GM19099 (cell line): Measurements from ENCODE around the gene RUNX2.

ENCODE experiments used
- POLR2A ChIP-seq: IDR thresholded peaks from 3 replicates; pipeline ENCODE4 v1.6.1; 2011; ENCODE audit warnings: low read depth; ENCODE audit not compliant: insufficient read length; ENCODE audit errors: extremely low read depth

Gene RUNX2

DNA sequence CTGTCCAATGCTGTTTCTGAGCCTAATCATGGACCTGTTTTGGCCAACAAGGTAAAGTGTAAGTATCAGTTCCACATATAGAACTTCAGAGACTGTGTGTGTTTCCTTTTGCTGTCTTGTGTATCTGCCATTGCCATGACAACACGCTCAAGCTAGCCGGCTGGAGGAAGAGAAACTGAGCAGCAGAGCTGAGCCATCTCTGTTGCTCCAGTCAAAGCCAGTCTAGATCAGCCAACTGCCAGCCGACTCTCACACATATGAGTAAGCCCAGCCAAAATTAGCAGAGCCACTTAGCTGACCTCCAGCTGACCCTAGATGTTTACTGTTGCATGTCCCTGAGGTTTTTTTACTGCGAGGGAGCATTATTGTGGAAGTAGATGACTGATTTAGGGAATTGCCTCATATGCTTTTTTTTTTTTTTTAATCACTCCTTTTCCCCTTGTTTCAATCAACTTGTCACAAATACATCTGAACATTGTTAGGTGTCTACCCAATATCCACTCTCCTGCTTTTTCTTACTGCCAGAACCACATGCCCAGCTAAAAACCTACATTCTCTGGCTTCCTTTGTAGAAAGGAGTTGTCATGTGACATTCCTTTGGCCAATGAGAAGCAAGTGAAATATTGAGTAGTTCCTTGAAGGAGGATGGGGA is 353.9 kb downstream of the RUNX2 start:
- TF ChIP-seq POLR2A, result no peak

DNA sequence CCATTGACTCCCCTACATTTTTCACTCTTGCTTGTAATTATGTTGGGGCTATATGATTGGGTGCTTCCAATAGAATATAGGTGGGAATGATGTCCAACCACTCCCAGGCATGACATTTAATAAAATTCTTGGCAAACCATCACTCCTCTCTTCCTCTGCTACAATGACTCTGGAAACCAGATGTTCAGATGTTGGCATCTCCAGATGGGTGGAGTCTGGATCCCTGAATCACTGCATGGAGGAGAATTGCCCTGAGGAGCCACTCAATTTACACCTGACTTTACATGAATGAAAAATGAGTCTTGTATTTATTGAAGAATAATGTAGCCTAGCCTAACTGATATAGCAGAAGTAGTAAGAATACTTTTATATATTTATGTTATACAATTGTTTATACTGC is 356.3 kb downstream of the RUNX2 start:
- no peak for TF ChIP-seq POLR2A

GRCh38 chr6:45685076-45685475 is 356.9 kb downstream of the RUNX2 start:
- TF ChIP-seq POLR2A, result no peak

DNA sequence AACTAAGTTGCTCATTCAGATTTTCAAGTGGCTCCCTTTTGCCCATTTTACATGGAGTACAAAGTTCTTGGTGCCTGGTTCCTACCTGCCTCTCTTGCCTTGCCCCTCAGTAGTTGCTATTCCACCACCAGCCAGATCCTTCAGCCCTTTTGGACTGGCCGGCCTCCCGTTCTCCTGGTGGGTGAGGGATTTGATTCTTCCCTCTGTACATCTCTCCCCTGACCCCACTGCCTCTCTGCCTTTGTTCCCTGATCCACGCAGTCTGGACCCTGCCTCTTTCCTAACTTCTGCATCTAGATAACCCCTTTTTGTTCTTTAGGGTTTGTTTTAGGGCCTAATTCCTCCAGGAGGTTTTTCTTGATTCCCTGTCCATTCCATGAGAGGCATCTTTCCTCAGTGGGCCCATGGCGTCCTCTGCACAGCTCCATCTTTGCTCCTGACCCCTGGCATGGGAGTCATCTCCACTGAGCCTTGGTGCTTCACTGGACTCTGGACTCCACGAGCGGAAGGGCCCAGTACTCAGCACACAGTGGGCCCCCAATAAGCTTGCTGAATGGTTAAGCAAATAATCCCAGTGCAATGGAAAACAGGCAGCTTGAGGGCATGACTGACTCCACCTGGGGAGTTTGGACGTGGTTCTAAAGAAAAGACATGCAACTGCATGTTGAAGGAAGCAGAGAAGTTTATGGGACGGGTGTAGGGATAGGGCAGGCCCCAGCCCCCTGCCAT is 358.9 kb downstream of the RUNX2 start:
- no peak for TF ChIP-seq POLR2A

DNA sequence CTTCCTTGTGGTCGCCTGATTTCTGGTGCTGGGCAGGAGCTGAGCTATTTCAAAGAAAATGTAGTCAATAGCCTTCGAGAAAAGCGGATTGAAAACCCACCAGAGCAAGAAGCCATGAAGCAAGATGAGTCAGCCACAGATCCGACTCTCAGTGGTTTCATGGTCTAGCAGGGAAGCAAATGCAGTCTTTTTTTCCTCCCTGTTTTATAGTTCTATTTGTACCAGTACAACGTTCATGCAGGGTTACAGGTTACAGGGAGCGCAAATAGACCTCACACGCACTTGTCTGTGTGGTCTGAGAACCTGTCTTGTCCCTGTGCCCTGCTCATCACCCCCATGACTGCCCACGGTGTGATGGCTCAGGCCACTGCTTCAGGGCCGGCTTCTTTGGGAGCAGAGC is 359.4 kb downstream of the RUNX2 start:
- no peak for TF ChIP-seq POLR2A

- TF ChIP-seq POLR2A, result no peak
These were observed 360.1 kb downstream of the RUNX2 start for GRCh38 chr6:45688180-45688579.

- TF ChIP-seq POLR2A, result no peak
These were observed 361.9 kb downstream of the RUNX2 start for GRCh38 chr6:45689926-45690615.

- no peak for TF ChIP-seq POLR2A
These were observed 362.7 kb downstream of the RUNX2 start for GRCh38 chr6:45690846-45691245.

GRCh38 chr6:45691426-45691825 is 363.3 kb downstream of the RUNX2 start:
- TF ChIP-seq POLR2A, result no peak

- no peak for TF ChIP-seq POLR2A
These were observed 363.9 kb downstream of the RUNX2 start for GRCh38 chr6:45692021-45692420.

DNA sequence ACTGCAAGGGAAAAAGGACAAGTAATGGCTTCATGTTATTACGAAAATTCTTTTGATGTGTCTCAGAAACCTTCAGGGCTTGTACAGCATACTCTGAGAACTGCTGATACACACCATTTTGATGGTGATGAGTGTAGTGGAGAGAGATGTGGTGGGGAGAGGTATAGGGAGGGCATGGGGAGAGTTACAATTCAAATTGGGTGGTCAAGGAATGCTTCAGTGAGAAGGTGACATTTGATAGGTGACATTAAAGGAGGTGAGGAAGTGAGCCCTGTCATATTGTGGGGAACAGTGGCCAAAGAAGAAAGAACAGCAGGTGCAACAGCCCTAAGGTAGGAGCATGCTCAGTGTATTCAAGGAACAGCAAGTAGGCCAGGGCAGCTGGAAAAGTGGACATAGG is 368.6 kb downstream of the RUNX2 start:
- TF ChIP-seq POLR2A, result no peak

GRCh38 chr6:45697605-45698004 is 369.5 kb downstream of the RUNX2 start:
- no peak for TF ChIP-seq POLR2A

DNA sequence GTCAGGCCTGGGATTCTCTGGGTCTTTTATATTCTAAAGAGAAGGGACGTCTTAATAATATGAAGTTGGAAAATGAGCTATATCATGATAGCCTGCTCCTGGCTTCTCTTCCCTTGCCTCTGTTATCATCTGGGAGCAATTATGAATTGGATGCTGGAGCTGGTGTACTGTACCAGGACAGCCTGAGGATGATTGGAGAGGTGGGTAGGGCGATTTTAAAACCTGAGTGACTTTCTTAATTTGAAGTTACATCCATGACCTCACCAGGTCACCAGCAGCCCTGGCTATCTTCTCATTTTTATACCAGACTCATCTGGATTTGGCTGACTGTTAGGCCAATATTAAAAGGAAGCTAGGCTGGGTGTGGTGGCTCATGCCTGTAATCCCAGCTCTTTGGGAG is 369.9 kb downstream of the RUNX2 start:
- TF ChIP-seq POLR2A, result no peak

DNA sequence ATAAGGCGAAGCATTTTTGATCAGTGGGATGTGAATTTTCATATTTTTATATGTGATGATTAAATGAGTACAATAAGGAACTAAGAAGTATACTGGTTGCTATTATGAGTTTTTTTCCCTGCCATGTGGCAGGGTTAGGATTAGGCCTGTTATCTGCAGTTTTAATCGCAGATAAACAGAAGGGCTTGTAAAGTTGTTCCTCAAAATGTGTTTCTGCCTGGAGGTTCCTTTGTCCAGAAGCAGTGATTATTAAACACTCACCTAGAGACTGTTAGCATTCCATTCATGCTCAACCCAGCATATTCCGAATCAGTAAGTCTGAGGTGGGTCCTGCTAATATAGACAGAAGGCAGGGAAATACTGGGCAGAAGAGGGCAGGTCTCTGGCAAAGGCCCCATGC is 371.5 kb downstream of the RUNX2 start:
- no peak for TF ChIP-seq POLR2A

DNA sequence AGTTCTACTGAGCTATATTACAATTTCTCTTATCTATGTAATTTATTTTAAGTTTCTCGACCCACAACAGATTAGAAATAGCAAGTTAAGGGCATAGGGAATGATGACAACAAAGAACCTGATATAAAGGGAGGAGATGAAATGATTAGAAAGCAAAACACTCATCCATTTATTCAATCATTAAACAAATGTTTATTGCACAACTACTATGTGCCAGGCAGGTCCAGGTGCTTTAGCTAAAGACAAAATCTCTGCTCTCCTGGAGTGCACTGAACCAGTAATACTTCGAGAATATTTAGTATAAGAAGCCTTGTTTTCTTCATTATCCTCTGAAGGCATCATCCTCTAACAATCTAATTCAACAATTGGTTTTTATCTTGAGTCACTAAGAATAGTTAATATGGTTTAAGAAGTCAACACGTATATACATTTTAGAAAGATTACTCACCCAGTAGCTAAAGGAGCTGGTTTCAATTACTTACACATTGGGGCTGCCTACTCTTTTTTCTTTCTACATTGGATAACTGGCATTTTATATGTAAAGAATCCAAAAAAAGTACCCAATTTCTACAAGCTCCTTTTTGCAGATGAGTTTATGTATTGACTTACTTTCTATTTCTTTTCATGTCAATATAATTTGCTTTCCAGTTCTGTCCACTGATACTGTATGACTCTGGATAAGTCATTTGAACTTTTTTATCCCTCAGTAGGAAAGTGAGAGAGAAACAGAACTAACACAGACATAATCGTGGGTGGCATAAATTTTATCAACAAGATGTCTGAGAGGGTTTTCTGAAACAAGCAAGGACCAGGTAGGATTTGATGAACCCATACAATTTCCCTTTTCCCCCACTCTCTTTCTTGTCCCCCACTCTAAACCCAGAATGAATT is 375.0 kb downstream of the RUNX2 start:
- TF ChIP-seq POLR2A, result no peak

DNA sequence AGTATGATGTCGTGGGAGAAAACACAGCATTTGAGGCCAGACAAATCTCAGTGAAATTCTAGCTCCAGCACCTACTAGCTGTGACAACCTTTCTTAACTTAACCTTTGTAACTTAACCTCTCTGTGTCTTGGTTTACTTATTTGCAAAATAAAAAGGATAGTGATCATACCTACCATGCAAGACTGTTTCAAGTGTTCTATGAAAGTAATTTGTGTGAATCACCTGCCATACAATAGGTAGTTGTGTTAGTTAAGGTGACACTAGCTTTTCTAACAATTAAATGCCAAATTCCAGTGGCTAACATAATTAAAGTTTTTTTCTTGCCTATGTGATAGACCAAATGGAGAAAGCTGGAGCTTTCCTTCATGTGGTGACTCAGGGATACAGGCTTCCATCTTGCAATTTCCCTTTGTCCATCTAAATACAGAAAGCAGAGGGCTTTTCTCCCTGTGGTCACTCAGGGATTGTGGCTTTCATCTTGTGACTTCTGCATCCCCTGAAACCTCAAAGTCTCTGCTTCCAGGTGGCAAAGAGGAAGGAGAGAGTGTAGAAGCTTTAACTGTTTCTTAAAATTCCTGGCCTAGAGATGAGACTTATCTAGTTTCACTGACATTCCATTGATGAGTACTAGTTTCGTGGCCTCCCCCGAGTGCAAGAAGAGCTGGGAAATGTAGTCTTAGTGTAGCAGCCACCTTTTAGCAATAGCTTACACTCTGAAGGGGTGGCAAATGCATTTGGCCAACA is 376.1 kb downstream of the RUNX2 start:
- no peak for TF ChIP-seq POLR2A
